Kidney epithelial cell (primary cell): ENCODE results near the gene SIPA1L3. TPM values are rescaled to one million over a fixed set of nuclear protein-coding genes. Genes with fewer than 3 reads are reported as not detected.

Experiments
- DNase-seq: peaks from one replicate; pipeline ENCODE4 v3.0.0-alpha.2; 2010; ENCODE audit warnings: low read depth
- H3K27me3 ChIP-seq: 2 replicates; pipeline ENCODE4 v1.6.0; 2011; ENCODE audit warnings: low read length; ENCODE audit not compliant: control insufficient read depth, insufficient read depth
- H3K36me3 ChIP-seq: 2 replicates; pipeline ENCODE4 v1.5.1; 2011; ENCODE audit warnings: low read length; ENCODE audit not compliant: control insufficient read depth, insufficient read depth
- H3K4me3 ChIP-seq: 2 replicates; pipeline ENCODE4 v1.5.1; 2011; ENCODE audit warnings: low read depth, mild to moderate bottlenecking, control low read depth, low read length
- CTCF ChIP-seq: IDR thresholded peaks from 2 replicates; pipeline ENCODE4 v1.5.1; 2011; ENCODE audit warnings: mild to moderate bottlenecking, moderate library complexity, low read length, control low read depth, inconsistent platforms; ENCODE audit not compliant: insufficient read depth, poor library complexity, severe bottlenecking
- total RNA-seq: library from RNA; depleted of rRNA; stranded (reverse); fragments of >200 nt; gene quantifications from 2 replicates; pipeline ENCODE4 v1.2.3, GENCODE V29; 2015

SIPA1L3 gene
- total RNA-seq, 1 donor from 2014 or later, result 40.4 TPM

- peaks cover 9% of the 10 kb centered on the region for H3K36me3 ChIP-seq
- H3K27me3 ChIP-seq, result no peaks in the 10 kb centered on the region
- DNase-seq, result no peak
- TF ChIP-seq CTCF, result no peak
- H3K4me3 ChIP-seq, result no peak overlapping the region
Observed at GRCh38 chr19:38101723-38102122, 194.7 kb downstream of the SIPA1L3 start.

DNA sequence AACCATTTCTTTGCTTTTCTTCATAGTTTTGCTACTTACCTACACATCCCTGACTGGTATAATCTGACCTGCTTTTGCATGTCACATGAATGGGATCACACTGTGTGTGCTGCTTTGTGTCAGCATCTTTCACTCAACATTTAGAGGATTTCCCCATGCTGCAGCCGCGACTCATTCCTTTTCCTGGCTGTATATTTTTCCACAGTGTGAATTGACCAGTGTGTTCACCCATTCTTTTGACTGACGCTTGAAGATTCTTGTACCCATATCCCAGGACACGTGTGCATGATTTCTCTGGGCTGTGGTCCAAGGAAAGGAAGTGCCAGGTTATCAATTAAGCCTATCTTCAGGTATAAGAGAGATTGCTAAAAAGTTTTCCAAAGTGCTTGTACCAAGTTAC, 198.6 kb downstream of the SIPA1L3 start:
- Histone ChIP-seq H3K27me3 (no peaks in the 10 kb centered on the region), H3K36me3 (peaks cover 5% of the 10 kb centered on the region), H3K4me3 (no peak overlapping the region)
- no peak for DNase-seq
- no peak for TF ChIP-seq CTCF

GRCh38 chr19:38107129-38107528, 200.1 kb downstream of the SIPA1L3 start:
- H3K4me3 ChIP-seq, result no peak overlapping the region
- DNase-seq, result no peak
- no peaks in the 10 kb centered on the region for H3K27me3 ChIP-seq
- H3K36me3 ChIP-seq, result peaks cover 4% of the 10 kb centered on the region
- TF ChIP-seq CTCF, result no peak

DNA sequence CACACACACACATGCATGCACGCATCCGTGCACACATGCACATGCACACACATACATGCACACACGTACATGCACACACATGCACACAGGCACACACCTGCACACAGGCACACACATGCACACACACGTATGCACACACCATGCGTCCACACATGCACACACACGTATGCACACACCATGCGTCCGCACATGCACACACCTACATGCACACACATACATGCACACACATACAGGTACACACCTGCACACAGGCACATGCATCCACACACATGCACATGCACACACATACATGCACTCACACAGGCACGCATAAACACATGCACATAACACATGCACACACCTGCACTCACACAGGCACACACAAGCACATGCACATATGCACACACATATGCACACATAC, 204.9 kb downstream of the SIPA1L3 start:
- no peak for DNase-seq
- no peak for TF ChIP-seq CTCF
- Histone ChIP-seq H3K27me3 (no peaks in the 10 kb centered on the region), H3K4me3 (no peak overlapping the region), H3K36me3 (peaks cover 4% of the 10 kb centered on the region)

GRCh38 chr19:38114651-38115050, 207.6 kb downstream of the SIPA1L3 start:
- no peak for DNase-seq
- Histone ChIP-seq H3K4me3 (no peak overlapping the region), H3K36me3 (peaks cover 4% of the 10 kb centered on the region), H3K27me3 (no peaks in the 10 kb centered on the region)
- no peak for TF ChIP-seq CTCF

DNA sequence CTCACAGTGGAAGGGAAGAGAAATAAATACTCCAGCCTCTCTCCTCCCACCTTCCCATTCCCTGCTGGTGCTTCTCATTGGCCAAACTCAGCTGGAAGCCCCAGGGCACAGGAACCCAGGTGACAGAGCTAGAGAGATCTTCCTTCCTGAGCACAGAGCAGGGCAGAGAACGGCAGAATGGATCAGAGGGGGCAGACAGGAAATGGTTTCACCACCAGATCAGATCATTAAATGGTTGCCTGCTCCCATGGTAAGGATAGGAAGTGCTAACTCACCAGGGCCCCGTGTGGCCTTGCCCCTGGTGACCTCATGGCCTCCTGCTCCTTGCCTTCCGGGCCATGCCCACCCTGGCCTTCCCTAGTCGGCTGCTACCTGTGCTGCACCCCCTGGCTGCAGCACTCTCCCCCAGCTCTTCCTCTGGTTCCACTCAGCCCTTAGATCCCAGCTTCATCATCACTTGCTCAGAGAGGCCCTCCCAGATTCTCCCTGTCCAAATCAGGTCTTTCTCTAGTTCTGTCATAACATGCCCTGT, 208.3 kb downstream of the SIPA1L3 start:
- TF ChIP-seq CTCF, result no peak
- H3K4me3 ChIP-seq, result no peak overlapping the region
- DNase-seq, result no peak
- no peaks in the 10 kb centered on the region for H3K27me3 ChIP-seq
- peaks cover 3% of the 10 kb centered on the region for H3K36me3 ChIP-seq
